GM18868 (cell line): Measurements from ENCODE around the gene OR2V1.
"Not testable (repeated sequence)": the region's sequence is repeated elsewhere in the genome, so short reads cannot be mapped to it uniquely, and the experiment has no call there.

Experiments
- ATAC-seq: cut with Tn5 transposase; IDR thresholded peaks from one replicate; pipeline ENCODE4 v1.9.1; 2021; ENCODE audit warnings: mild to moderate bottlenecking, moderate library complexity; ENCODE audit not compliant: unreplicated experiment

The OR2V1 gene

GRCh38 chr5:181130832-181131496 is at the start of gene OR2V1:
Gene OR2V1, minus strand, starts transcription at chr5:181131169. Its CDS starts 5,865 bp downstream, at chr5:181125304.
- ATAC-seq: no peak

- ATAC-seq: not testable (repeated sequence)
Observed at GRCh38 chr5:181177559-181177958, 46.6 kb upstream of the OR2V1 start.

GRCh38 chr5:181176254-181176952 is 45.4 kb upstream of the OR2V1 start:
- no peak for ATAC-seq

- ATAC-seq: peak; percentile 53
Observed at GRCh38 chr5:181173420-181174342, 42.7 kb upstream of the OR2V1 start.

GRCh38 chr5:181173027-181173419 is 42.1 kb upstream of the OR2V1 start:
- ATAC-seq: peak; percentile 36

- no peak for ATAC-seq
Observed at GRCh38 chr5:181171782-181172181, 40.8 kb upstream of the OR2V1 start.

- ATAC-seq: no peak
Observed at GRCh38 chr5:181170996-181171395, 40.0 kb upstream of the OR2V1 start.

- ATAC-seq: no peak
Observed at GRCh38 chr5:181170237-181170825, 39.4 kb upstream of the OR2V1 start.

GRCh38 chr5:181169459-181170236 is 38.7 kb upstream of the OR2V1 start:
- ATAC-seq: peak; percentile 37

- ATAC-seq: no peak
Observed at GRCh38 chr5:181168595-181169118, 37.7 kb upstream of the OR2V1 start.

GRCh38 chr5:181167814-181168488 is 37.0 kb upstream of the OR2V1 start:
- no peak for ATAC-seq

- no peak for ATAC-seq
Observed at GRCh38 chr5:181166812-181167733, 36.1 kb upstream of the OR2V1 start.

- no peak for ATAC-seq
Observed at GRCh38 chr5:181164076-181164952, 33.3 kb upstream of the OR2V1 start.

- ATAC-seq: no peak
Observed at GRCh38 chr5:181163487-181164075, 32.6 kb upstream of the OR2V1 start.

GRCh38 chr5:181161534-181162175 is 30.7 kb upstream of the OR2V1 start:
- ATAC-seq: no peak

GRCh38 chr5:181160755-181161533 is 30.0 kb upstream of the OR2V1 start:
- ATAC-seq: not testable (repeated sequence)
